Measurements from ENCODE around the gene ACTA1.
"Not testable (repeated sequence)": the region's sequence is repeated elsewhere in the genome, so short reads cannot be mapped to it uniquely, and the experiment has no call there.

Gene ACTA1

GRCh38 chr1:229407206-229408026 lies 26.5 kb downstream of the ACTA1 start:
- no peak for ATAC-seq

GRCh38 chr1:229406798-229407197 lies 27.1 kb downstream of the ACTA1 start:
- ATAC-seq, result no peak

- no peak for ATAC-seq
Measured at GRCh38 chr1:229403573-229403972, 30.3 kb downstream of the ACTA1 start.

GRCh38 chr1:229402993-229403392 lies 30.9 kb downstream of the ACTA1 start:
- no peak for ATAC-seq

GRCh38 chr1:229402329-229402728 lies 31.6 kb downstream of the ACTA1 start:
- ATAC-seq, result not testable (repeated sequence)

GRCh38 chr1:229397762-229398161 lies 36.1 kb downstream of the ACTA1 start:
- no peak for ATAC-seq

- no peak for ATAC-seq
Measured at GRCh38 chr1:229396585-229397206, 37.2 kb downstream of the ACTA1 start.

- ATAC-seq, result not testable (repeated sequence)
Measured at GRCh38 chr1:229394517-229394916, 39.4 kb downstream of the ACTA1 start.

- ATAC-seq, result no peak
Measured at GRCh38 chr1:229392936-229393335, 41.0 kb downstream of the ACTA1 start.

- no peak for ATAC-seq
Measured at GRCh38 chr1:229390130-229390529, 43.8 kb downstream of the ACTA1 start.

- ATAC-seq, result no peak
Measured at GRCh38 chr1:229388897-229389580, 44.9 kb downstream of the ACTA1 start.

GRCh38 chr1:229385853-229386456 lies 47.9 kb downstream of the ACTA1 start:
- ATAC-seq, result no peak

- ATAC-seq, result no peak
Measured at GRCh38 chr1:229384822-229385221, 49.1 kb downstream of the ACTA1 start.

GRCh38 chr1:229383961-229384360 lies 49.9 kb downstream of the ACTA1 start:
- ATAC-seq, result no peak

GRCh38 chr1:229383188-229383587 lies 50.7 kb downstream of the ACTA1 start:
- ATAC-seq, result no peak
